Mesenteric fat pad (tissue), 1 donor: ENCODE measurements around the gene DTX3L. TPM values are rescaled to one million over a fixed set of nuclear protein-coding genes. Genes with fewer than 3 reads are reported as not detected.

Experiments used
- DNase-seq: peaks from one replicate; pipeline ENCODE4 v3.0.0-alpha.2; 2020; ENCODE audit warnings: low spot score
- long read RNA-seq: library from polyadenylated mRNA; unstranded; transcript quantifications from one replicate; pipeline ENCODE4 v2.0.0, GENCODE V29; 2020
- total RNA-seq: library from RNA; stranded (reverse); fragmentation: NEBNext Ultra II Directional; extraction: Animal tissue kit (Norgen Biotek cat#: 25700); gene quantifications from one replicate; pipeline ENCODE4 v1.2.1, GENCODE V29; 2021
- donor health status: DM: yes; HTN: yes; CAD: no.

Gene DTX3L
- 41.6 TPM for total RNA-seq
- long read RNA-seq, full-length matches to known transcripts = 2 of 23 reads
- long read RNA-seq, partial matches to known transcripts = 4 of 23 reads
- long read RNA-seq, other reads (novel, unspliced or antisense) = 17 of 23 reads

DNA sequence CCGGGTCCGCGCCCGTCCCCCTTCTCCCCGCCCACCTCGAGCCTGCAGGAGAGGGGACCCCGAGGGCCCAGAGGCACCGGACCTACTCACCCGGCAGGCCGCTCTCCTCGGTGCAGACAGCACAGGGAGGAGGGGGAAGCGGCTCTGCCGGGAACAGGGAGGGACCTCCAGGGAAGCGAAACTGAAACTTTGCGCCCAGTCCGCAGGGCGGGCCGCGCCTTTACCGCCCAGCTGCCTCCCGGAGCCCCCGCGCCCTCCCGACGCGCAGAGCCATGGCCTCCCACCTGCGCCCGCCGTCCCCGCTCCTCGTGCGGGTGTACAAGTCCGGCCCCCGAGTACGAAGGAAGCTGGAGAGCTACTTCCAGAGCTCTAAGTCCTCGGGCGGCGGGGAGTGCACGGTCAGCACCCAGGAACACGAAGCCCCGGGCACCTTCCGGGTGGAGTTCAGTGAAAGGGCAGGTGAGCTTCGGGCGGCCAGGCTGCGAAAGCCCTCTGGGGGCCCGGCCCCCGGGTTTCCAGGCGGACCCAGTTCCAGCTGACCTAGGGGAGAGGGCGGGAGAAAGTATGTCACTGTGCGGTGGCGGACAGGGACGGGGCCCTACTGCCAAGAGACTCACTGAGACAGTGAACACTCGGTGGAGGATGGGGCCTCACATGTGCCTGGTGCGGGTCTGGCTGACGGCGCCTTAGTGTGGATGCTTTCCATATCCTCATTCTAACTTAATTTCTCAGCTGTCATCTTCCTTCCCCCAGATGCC is at the start of gene DTX3L, which contains the start of gene PARP9:
Gene DTX3L (plus strand): TSS at position 184 of the 758 bp plus-strand sequence. CDS start 89 bp downstream, at position 273.
Gene PARP9 (minus strand): TSS at position 146 of the 758 bp plus-strand sequence. CDS start 4,680 bp downstream, outside the sequence.
- DNase-seq = peak; percentile 95

GRCh38 chr3:122515020-122515468 is 49.1 kb upstream of the DTX3L start:
- DNase-seq = no peak

DNA sequence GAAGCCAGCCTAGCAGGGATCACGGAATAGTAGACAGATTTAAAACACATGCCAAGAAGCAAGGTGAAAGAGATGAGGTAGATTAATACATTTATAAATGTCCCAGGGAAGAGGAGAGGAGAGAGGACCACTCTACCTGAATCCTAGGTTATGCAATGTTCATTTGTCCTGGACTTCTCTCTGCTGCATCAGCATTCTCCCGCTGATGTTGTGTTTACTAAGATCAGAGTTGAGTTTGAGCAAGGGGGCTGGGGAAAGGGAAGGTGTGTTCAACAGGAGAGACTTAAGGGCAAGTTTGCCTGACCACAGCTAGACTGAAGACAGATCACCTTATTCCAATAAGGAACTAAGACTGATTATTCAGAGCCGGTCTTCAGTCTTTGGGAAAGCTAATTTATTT is 48.3 kb upstream of the DTX3L start:
- no peak for DNase-seq

- no peak for DNase-seq
Observed at GRCh38 chr3:122516846-122517360, 47.2 kb upstream of the DTX3L start.

DNA sequence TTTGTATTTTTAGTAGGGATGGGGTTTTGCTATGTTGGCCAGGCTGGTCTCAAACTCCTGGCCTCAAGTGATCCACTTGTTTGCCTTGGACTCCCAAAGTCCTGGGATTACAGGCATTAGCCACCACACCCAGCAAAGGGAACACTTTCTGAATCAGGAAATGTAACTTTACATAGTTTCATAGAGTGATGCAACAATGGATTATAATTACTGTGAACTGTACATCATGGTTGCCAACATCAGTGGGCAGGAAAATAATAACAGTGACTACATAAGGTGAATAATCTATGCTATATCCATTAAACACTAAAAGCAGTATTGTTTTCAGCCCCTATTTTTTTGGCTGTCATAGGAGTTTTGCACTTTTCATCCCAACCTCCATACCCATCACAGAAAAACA is 44.4 kb upstream of the DTX3L start:
- no peak for DNase-seq

DNA sequence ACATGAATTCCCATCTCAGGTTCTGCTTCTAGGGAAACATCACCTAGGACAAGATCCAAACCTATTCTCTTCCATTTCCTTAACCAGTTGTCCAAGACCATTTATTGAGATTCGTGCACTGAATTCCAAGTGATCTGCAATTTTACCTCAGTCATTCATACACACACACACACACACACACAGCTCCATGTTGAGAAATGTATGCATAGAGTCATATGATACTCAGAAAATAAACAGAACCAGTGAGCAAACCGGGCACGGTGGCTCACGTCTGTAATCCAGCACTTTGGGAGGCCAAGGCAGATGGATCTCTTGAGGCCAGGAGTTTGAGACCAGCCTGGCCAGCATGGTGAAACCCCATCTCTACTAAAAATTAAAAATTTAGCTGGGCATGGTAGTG is 43.3 kb upstream of the DTX3L start:
- no peak for DNase-seq

- no peak for DNase-seq
Observed at GRCh38 chr3:122523317-122523716, 40.8 kb upstream of the DTX3L start.

GRCh38 chr3:122530164-122530563 is 34.0 kb upstream of the DTX3L start:
- DNase-seq = no peak

DNA sequence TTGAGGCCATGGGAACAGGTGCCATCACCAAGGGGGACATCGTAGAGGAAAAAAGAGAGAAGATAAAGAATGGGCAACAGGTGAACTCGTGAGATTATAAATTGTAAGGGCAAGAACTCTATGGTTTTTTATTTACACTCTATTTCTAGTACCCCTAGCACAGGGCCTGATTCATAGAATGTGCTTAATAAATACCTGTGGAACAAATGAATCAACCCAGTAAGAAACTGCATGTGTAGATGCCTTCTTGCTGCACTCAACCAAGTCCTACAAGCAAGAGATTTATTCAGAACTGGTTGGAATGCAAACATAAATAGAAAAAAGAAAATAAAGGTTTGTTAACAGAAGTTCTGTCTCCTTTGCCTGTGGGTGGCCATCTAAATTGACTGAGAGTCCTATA is 30.7 kb upstream of the DTX3L start:
- DNase-seq = no peak

GRCh38 chr3:122533931-122534334 is 30.2 kb upstream of the DTX3L start:
- no peak for DNase-seq

GRCh38 chr3:122535964-122536631 is 28.0 kb upstream of the DTX3L start:
- DNase-seq = no peak

DNA sequence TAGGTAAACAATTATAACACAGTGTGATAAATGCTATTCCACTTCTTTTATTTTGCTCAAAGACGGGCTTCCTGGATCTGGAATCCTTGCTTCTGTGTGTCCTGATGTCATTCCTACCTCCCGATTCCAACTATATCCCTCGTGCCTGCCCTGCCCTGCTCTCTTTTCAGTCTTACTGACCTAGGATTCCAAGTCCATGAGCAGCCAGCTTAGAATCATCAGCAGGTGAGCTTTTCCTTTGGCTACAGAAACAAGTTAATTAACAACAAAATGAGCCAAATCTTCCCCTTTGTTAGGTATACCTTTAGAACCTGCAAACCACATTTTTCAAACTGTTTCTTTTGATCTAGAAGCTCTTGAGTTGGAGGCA is 27.5 kb upstream of the DTX3L start:
- no peak for DNase-seq

GRCh38 chr3:122538956-122539490 is 25.1 kb upstream of the DTX3L start:
- DNase-seq = no peak

- DNase-seq = no peak
Observed at GRCh38 chr3:122546151-122546550, 18.0 kb upstream of the DTX3L start.

DNA sequence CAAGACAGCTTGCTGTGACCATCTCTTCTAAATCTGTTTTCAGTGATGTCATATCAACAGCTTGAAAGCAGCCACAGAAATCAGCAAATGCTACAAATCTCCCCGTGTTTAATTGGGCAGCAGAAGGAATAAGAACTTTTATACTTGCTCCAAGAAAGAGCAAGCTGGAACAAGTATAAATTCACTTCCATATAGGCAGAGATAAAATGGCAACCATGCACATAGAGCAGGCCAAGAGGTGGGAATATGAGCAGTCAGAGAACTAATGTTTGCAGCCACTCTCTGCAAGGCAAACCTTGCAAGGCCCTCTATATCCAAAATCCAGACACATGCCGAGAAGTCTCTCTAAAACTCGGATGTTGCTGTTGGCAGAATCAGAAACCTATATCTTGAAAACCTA is 16.1 kb upstream of the DTX3L start:
- no peak for DNase-seq

GRCh38 chr3:122548619-122549018 is 15.5 kb upstream of the DTX3L start:
- DNase-seq = no peak

- no peak for DNase-seq
Observed at GRCh38 chr3:122553171-122553570, 11.0 kb upstream of the DTX3L start.

DNA sequence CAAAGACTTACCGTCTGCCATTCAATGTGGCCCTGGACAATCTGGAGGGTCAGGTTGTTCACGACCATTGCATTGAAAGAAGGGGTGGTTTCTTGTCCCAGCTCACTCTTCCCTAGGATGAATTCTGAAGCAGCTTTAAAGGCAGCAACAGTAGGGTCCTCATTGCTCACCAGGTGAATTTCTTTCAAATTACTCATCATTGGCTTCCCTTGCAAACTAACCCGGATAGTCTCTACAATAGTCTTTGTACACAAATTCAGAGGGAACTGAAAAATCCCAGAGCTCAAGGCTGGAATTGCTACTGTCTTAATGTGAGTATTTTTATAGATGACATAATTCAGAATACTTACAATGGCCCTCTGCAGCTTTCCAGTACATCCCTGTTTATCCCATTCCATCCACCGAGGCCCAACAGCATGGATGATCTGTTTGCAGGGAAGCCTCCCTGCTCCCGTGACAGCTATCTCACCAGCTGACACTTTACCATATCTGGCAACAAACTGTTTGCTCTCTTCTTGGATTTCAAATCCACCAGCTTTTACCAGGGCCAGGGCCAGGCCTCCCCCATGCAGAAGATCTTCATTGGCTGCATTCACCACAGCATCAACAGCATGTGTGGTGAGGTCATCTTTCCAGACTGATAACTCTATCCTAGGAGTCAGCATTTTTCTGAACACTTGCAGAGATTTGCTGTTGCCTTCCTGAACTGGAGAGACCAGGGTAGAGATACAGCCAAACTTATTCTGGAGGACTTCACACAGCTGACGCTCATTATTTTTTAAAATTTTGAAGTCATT is 8.7 kb upstream of the DTX3L start:
- no peak for DNase-seq

DNA sequence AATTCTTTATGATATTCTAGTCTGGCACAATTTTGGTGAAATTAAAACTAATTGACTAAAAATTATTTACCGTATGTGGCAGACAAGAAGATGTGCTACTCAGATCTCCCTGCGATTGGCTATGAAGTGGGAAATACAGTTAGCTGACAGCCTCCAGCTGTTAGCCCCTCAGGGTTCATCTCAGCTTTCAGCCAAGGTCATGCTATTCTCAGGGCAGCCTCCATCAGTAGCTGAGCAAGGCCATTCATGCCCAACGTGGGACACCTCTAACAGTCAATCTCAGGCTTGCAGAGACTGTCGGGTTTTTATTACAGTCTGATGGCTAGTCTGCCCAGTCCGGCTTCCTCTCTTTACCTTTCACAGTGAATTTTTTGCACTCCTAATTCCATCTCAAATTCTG is 6.8 kb upstream of the DTX3L start:
- DNase-seq = no peak

- DNase-seq = no peak
Observed at GRCh38 chr3:122558605-122559004, 5.5 kb upstream of the DTX3L start.

DNA sequence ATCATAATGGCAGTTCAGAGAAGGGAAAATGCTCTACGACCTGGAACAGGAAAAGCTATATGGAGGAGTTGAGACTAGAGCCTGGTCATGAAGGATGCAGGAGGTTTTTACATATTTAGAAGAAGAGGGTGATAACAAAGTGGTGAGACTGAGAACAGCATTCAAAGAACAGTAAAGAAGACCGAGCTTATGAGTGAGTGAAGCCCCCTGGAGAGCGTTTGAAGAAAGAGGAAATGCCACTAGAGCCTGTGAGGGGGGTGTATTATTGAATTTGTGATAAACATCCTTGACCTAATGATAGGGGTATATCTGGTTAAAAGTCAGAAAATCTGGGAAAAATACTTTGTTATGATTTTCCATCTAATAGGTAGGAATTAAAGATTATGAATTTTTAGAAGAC is 4.2 kb upstream of the DTX3L start:
- DNase-seq = no peak
